GM21723 (cell line): ENCODE data around the gene PAPSS2.
"Not testable (repeated sequence)": the region's sequence is repeated elsewhere in the genome, so short reads cannot be mapped to it uniquely, and the experiment has no call there.

Experiments used
- ATAC-seq: cut with Tn5 transposase; IDR thresholded peaks from one replicate; pipeline ENCODE4 v1.9.1; 2021; ENCODE audit warnings: mild to moderate bottlenecking, moderate library complexity; ENCODE audit not compliant: unreplicated experiment

Gene PAPSS2

DNA sequence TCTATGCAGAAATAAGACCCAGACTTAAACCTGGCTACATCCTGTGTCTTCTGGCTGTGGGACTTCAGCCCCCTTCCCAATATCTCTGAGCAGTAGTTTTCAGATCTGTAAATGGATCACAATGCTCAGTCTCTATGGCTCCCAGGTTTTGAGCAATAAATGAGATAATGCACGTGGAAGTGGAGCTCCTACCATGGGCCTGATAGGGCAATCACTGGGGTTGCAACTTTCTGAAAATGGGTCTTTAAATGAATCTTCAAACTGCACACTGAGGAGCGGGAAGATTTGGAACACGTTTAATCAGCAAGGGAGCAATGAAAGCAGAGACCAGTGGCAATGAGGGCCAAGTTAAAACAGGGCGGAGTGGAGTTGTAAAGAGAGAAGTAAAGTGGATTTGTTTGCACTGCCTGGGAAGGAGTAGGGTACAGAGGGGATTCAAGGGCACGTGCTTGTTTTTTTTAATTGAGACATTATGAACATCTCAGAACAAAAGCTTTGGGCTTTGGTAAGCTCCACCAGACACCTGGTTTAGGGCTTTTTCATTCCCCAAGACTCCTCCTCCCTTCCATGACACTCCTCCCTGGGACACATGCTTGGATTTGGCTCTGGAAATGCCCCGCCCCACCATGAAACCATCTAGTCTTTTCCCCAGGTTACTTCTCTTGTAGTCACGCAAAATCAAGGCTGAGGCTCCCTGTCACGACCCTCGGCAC, 42.7 kb downstream of the PAPSS2 start:
- no peak for ATAC-seq

DNA sequence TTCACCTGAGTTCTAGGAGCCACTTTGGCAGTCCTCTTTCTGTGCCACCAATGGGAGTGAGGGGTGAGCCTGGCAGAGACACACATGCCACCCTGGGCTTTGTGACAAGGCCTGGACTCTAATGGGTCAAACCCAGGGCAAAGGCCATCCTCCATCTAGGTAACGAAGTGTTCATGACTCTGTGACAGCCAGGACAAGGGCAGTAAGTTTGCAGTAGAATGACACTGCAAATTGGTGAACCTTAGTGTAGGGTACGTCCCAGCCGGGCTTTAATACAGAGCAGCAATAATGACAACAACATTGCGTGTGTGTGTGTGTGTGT, 43.3 kb downstream of the PAPSS2 start:
- no peak for ATAC-seq

DNA sequence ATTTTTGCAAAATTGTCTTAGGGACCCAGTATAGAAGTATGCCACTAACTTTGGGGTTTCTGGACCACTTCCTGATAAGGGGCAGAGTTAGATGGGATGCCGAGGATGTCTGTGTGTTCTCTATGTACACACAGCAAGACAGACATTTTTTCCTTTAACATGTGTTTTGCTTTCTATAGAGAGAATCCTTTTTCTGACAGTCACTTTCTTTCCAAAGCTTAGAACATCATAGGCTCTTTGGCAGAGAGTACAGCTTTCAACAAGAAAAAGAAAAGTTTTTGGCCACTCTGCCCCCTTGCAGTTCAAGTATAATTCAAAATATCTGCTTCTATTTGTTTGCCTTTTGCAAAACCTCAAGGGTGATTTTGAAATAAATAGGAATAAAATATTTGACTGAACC, 44.1 kb downstream of the PAPSS2 start:
- ATAC-seq: no peak

DNA sequence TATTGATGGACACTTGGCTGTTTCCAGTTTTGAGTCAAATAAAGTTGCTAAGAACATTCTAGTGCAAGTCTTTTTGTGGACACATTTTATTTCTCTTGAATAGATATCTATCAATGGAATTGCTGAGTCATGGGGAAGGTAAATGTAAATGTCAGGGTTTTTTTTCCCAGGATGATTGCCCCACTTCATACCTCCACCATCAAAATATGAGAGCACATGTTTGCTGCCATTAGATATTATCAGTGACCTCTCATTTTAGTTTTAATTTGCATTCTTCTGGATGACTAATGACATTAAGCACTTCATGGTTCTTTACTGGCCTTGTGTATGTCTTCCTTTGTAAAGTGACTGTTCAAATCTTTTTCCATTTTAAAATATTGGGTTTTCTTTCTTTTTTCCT, 45.7 kb downstream of the PAPSS2 start:
- no peak for ATAC-seq

DNA sequence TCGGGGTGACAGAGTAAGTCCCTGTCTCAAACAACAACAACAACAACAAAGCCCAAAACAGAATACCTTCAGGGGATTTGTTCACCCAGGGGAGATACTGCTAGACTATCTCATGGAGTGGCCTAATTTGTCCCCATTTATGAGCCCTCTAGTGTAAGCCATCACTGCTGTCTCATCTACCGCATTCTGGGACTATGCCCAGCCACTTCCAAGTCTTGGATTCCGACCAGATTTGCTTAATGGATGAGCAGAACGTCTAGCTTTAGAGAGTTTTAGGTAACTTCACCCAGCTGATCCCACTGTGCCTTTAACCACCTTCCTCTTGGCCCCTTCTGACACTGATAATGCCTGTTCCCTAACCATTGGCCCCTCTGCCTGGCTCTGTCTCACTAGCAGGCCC, 47.1 kb downstream of the PAPSS2 start:
- ATAC-seq: no peak

DNA sequence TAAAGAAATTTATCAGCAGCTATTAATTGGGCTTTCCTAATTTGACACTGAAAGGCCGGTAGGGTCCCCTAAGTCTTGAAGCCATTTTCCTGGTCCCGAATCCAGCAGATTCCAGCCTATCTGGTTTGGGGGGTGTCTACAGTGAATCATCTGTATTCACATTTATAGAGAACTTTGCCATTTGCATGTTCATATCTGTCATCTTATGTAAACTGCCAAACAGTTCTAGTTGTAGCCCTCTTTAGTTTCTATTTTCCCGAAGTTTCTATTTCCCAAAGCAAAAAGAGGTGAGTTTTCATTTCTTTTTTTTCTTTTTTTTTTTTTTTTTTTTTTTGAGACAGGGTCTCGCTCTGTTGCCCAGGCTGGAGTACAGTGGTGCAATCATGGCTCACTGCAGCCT, 47.6 kb downstream of the PAPSS2 start:
- no peak for ATAC-seq

DNA sequence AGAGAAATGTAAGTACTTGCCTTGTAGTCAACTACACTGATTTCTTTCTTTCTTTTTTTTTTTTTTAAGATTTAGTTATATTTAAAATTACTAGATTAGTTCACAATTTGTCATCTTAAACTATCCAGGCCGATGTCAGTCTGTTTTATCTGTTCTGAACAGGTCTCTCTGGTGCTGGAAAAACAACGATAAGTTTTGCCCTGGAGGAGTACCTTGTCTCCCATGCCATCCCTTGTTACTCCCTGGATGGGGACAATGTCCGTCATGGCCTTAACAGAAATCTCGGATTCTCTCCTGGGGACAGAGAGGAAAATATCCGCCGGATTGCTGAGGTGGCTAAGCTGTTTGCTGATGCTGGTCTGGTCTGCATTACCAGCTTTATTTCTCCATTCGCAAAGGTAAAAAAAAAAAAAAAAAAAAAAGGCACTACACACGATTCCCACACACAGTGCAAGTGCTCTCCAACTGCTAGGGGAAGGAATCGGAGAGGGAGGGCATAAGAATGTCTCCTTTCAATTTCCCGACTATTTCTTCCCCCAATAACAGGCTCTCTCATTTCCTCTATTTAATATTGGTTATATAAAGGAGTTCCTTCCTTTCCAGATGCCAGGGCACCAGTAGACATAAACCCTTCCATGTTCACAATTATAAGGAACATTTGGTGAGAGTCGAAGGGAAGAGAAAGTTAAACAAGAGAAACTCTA, 53.4 kb downstream of the PAPSS2 start:
- no peak for ATAC-seq

DNA sequence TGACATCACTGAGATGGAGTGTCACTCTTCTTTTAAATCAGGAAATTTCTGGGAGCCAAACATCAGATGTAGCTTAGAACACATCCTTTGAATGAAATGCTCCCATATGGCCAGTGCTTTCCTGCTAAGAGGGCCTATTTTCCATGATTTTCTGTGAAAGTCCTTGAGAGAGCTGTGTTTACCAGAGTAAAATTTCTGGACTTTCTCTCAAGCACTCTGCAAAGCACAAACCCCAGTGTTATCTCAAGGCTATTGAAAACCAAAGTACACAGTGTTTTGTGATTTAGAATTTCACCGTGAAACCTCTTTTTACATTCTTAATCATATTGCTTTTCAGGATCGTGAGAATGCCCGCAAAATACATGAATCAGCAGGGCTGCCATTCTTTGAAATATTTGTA, 54.0 kb downstream of the PAPSS2 start:
- no peak for ATAC-seq

DNA sequence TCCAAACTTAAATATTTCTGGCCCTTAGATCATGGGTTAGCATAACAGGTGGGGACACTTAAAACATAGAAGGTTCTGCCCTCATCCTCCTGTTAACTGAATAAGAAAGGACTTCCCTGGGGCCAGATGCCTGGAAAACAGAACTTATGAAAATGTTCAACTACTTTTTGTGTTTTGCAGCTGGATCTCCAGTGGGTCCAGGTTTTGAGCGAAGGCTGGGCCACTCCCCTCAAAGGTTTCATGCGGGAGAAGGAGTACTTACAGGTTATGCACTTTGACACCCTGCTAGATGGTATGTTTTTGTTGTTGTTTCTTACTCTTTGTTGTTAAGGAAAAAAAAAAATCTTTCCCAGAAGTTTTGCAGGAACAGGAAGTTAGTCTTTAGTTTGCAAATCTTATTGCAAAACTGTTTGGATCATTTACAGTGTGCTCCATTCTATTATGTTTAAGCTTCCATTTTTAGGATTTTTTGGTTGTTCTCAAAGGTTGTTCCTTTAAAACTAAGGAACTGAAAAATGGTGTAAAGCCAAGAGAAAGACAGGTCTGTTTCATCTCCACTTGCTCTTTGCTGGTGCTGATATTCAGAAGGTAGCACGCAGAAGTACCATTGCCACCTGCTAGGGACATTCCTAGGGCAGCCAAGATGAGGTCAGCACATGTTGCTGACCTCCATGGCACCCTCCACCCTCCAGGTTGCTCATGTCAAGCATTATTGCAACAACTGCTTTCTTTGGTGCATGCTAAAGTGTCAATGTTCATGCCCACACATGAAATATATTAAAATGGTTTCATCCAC, 56.1 kb downstream of the PAPSS2 start:
- ATAC-seq: no peak

DNA sequence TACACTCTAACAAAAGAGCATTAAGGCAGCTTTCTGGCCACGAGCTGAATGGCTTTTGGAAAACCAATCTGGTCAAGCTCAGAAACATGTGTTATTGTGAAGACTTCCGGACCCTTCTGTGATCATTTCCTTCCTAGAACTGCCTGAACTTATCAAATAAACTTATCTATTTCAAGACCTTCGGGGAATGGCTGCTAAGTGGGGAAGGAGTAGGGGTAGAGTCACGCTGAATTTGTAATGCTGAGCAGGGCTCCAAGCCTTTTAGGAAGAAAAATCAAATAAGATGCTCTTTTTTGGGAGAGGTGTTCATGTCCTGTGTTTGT, 56.6 kb downstream of the PAPSS2 start:
- no peak for ATAC-seq

DNA sequence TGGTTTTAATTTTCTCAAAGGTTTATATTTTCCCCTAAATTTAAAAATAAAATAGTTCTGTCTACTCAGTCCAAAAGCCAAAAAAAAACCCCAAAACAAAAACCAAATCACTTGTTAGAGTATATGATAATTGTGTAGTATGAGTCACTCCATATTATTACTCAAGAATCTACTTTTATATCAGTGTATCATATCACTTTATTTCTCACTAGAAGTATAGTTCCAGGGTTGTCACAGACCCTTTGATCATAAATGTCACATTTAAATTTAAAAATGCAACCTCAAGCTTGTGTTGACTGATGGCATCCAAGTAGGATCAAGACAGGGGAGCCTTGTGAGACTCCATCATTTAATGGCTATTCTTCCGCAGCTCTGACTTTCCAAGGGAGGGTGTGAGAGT, 61.0 kb downstream of the PAPSS2 start:
- no peak for ATAC-seq

DNA sequence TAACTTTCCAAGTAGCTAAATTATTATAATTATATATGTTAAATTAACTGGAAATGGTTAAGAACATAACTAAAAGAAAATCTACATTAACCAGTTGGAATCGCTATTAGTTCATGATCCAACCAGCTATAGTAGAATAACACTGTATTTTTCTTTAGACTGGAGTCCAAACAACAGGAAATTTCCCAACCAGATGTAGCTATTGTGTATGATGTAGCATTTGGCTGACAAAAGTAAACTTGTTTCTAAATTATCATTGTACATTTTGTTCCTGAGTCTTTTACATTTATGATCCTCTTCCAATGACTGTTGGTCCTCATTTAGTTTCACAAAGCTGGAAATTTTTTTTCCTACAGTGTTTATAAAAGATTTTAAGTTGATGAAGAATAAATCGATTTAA, 62.1 kb downstream of the PAPSS2 start:
- ATAC-seq: no peak

DNA sequence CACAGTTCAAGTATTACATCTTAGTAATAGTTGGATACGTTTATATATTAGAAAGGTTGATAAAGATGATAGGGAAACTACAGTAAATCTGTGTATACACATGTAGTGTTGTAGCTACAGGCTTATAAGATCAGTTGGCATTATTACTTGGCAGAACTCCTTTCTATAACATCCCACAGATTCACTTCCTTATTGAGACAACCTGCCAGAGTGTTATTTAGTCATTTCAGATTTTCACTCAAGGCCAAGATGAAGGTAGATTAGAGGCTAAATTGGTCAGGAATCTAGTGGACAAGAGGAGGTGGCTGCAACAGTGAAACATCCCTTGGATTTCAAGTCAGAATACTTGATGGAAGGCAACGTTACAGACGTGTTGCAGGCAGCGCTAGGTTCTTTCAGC, 63.0 kb downstream of the PAPSS2 start:
- no peak for ATAC-seq

DNA sequence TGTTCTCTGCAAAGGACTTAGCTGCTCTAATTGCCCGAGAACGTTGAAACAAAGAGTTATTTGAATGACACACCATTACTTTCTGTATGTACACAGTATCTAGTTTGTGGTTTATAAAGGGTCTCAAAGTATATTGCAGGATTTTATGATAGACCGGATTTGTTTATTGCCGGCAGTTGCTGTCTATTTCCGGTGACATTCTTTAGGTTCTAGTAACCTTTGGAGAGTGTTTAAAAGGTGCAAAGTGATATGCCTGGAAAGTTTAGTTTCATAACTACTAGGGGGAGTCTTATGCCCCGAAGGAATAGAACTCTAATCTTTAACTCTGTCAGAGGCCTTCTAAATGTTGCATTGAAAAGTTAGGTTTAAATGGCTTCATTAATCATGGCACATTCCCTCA, 63.8 kb downstream of the PAPSS2 start:
- no peak for ATAC-seq

DNA sequence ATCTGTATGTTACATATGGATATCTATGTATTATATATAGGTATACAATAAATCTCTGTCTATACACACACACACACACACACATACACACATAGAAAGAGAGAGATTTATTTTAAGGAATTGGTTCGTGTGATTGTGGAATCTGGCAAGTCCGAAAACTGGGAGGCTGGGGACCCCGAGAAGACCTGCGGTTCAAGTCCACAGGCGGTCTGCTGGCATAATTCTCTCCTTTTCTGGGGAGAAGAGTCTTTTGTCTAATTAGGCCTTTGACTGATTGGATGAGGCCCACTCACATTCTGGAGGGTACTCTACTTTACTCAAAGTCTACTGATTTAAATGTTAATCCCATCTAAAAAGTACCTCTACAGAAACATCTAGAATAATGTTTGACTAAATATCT, 65.1 kb downstream of the PAPSS2 start:
- ATAC-seq: no peak

DNA sequence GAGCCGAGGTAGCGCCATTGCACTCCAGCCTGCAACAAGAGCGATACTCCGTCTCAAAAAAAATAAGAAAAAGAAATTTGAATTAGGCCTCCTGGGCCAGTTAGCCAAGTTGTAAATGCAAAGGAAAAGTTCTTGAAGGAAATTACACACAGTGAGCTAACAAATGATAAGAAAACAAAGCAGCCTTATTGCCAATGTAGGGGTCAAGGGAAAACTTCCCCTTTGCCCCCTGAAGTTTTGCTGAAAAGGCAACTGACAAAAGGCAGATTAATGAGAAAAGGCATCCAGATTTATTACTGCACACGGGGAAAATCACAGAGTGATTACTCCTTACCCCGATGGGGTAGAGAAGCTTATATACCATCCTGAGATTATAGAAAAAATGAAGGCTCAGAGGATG, 70.3 kb downstream of the PAPSS2 start:
- ATAC-seq: no peak

DNA sequence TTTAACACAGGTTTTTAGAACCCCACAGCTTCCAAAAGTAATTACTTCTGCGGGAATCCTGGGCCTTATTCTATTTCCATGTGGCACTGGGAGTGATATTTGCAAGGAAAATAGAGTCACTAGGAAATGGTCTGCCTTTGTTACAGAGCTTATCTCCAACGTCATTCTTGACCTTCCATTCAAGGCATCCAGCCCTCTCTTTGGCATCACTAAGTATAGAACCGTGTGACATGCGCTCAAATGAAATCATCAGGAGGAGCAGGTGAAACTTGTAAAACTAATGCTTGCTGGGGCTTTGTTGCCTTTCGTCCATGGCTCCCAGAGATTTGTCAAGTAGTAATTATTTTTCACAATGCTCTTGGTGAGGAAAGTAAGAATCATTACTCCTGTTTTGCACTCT, 73.4 kb downstream of the PAPSS2 start:
- ATAC-seq: no peak

DNA sequence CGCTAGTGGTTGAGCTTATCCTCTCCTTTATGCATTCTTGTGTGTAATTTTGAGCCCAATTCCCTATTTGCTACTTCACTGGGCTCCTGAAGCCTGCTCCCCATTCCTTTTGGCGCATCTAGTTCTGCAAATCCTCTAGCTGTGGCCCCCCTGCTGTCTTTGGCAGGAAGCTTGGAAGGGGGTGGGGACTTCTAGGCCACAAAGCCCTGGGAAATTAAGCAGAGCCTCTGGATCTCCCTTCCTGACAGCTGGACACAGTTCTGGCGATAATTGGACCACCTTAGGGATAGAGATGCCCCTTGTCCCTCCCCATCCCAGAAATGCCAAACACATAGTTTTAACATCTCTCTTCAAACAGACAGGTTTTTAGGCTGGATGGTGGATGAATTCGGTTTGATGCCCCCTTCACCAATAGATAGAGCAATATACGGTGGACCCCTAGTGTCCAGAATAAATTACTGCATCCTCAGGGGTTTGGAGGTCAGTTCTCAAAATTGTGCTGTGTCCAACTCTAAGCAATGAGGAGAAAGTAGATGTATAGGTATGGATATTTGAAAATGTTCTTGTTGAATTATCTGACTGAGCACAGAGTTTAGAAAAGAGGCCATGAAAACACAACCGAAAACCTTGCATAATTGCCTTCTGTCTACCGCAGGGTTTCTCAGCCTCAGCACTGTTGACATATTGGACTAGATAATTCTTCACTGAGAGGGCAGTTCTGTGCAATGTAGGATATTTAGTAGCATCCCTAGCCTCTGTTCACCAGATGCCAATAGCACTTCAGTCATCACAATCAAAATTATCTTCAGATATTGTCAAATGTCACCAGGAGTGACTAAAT, 75.5 kb downstream of the PAPSS2 start:
- no peak for ATAC-seq

DNA sequence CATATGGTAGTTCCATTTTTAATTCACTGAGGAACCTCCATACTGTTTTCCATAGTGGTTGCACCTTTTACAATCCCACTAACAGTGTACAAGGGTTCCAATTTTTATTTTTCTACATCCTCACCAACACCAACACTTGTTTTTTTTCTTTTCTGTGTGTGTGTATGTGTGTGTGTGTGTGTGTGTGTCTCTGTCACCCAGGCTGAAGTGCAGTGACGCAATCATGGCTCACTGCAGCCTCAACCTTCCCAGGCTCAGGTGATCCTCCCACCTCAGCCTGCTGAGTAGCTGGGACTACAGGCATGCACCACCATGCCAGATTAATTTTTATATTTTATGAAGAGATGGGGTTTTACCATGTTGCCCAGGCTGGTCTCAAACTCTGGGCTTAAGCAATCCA, 78.6 kb downstream of the PAPSS2 start:
- ATAC-seq: not testable (repeated sequence)

DNA sequence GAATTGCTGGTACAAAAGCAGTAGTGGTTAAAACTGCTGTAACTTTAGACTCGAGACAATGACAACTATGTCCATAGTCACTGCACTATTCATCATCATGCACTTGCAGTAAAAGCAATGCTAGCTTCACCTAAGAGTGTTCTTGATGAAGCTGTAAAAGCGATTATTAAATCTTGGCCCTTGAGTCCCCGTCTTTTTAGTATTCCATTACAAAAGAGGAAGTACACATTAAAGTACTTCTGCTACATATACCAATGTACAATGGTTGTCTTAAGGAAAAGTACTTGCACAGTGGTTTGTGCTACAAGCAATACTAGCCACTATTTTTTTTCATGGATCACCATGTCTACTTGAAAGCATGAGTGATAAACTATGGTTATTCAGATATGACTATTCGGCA, 80.0 kb downstream of the PAPSS2 start:
- no peak for ATAC-seq

DNA sequence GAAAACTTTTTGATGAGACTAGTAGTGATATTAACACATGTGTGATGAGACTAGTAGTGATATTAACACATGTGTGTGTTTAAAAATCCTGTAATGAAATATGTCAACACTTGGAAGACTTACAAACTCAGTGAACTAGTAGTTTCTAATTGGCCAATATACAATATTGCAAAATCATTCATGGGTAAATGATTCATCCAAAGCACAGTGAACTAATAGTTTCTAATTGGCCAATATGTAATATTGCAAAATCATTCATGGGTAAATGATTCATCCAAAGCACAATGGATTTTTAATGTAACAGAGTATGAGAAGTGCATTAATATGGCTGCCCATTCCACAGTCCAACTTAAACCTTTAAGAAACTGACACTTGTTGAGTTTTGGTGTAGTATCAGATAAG, 80.6 kb downstream of the PAPSS2 start:
- no peak for ATAC-seq
